ENCODE measurements around the gene ANTKMT. TPM values are rescaled to one million over a fixed set of nuclear protein-coding genes. Genes with fewer than 3 reads are reported as not detected.

The ANTKMT gene
- total and polyA plus RNA-seq, 2 of the 4 experiments (the other 2 are of a cell fraction) = 7.3 to 16.2 TPM

DNA sequence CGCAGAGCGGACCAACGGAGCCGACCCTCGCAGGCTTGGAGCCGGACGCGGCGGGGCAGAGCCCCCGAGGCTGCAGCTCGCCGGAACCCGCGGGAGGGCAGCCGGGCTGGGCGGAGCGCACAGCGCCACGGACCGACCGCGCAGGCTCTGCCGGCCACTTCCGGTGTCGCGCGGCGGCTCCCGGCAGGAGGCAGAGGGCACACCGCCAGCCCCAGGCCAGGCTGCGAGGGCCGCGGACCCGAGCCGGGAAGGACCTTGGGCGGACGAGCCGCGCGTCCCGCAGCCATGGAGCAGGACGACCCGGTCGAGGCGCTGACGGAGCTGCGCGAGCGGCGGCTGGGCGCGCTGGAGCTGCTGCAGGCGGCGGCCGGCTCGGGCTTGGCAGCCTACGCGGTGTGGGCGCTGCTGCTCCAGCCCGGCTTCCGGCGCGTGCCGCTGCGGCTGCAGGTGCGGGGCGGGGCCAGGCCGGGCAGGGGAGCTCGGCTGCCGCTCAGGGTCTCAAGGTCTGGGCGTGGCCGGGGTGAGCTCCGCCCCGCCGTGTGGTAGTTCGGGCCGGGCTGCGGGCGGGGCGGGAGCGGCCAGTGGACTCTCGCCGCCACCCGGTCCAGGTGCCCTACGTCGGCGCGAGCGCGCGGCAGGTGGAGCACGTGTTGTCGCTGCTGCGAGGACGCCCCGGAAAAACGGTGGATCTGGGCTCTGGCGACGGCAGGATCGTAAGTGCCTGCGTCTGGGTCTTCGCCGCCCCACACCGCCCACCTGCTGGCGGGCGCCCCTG is at the start of gene ANTKMT (continued):
- TF ChIP-seq FOS (IDR thresholded peaks at IDR 0.05; ENCODE audit: low read depth, low read length) (no peak), MXI1 (IDR thresholded peaks at IDR 0.05; ENCODE audit: borderline replicate concordance, low read depth, low read length) (no peak; the same call in 1 of the 2 replicates)
- TF ChIP-seq, protein P1, sequence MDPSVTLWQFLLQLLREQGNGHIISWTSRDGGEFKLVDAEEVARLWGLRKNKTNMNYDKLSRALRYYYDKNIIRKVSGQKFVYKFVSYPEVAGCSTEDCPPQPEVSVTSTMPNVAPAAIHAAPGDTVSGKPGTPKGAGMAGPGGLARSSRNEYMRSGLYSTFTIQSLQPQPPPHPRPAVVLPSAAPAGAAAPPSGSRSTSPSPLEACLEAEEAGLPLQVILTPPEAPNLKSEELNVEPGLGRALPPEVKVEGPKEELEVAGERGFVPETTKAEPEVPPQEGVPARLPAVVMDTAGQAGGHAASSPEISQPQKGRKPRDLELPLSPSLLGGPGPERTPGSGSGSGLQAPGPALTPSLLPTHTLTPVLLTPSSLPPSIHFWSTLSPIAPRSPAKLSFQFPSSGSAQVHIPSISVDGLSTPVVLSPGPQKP (IDR thresholded peaks at IDR 0.05; ENCODE audit: borderline replicate concordance, low read depth, low read length) = no peak

Data from IMR-90 (cell line).